Neuronal stem cell (in vitro differentiated cells): ENCODE results near the gene WDR45.

Experiments
- DNase-seq: peaks from one replicate; pipeline ENCODE4 v3.0.0-alpha.2; 2013; ENCODE audit warnings: low spot score
- H2AFZ ChIP-seq: one replicate; pipeline ENCODE4 v1.6.1; 2013; ENCODE audit warnings: mild to moderate bottlenecking, low read length, inconsistent platforms
- H2AK5ac ChIP-seq: 2 replicates; pipeline ENCODE4 v1.6.1; 2013; ENCODE audit warnings: low read depth, mild to moderate bottlenecking, inconsistent platforms, low read length, moderate library complexity, mixed read lengths
- H2BK120ac ChIP-seq: 2 replicates; pipeline ENCODE4 v1.6.1; 2013; ENCODE audit warnings: low read depth, mild to moderate bottlenecking, inconsistent platforms, low read length, moderate library complexity, mixed read lengths
- H2BK12ac ChIP-seq: one replicate; pipeline ENCODE4 v1.6.1; 2013; ENCODE audit warnings: low read length, inconsistent platforms
- H2BK15ac ChIP-seq: 2 replicates; pipeline ENCODE4 v1.6.1; 2013; ENCODE audit warnings: mild to moderate bottlenecking, low read length, inconsistent platforms, mixed read lengths
- H2BK5ac ChIP-seq: one replicate; pipeline ENCODE4 v1.6.1; 2013; ENCODE audit warnings: inconsistent platforms, mild to moderate bottlenecking, low read length, moderate library complexity
- H3K14ac ChIP-seq: one replicate; pipeline ENCODE4 v1.6.1; 2013; ENCODE audit warnings: low read length, inconsistent platforms
- H3K18ac ChIP-seq: 2 replicates; pipeline ENCODE4 v1.6.1; 2013; ENCODE audit warnings: low read length, inconsistent platforms
- H3K23ac ChIP-seq: 2 replicates; pipeline ENCODE4 v1.6.1; 2013; ENCODE audit warnings: low read depth, mild to moderate bottlenecking, mixed read lengths, low read length, inconsistent platforms; ENCODE audit not compliant: poor library complexity
- H3K27ac ChIP-seq: replicated peaks from 3 replicates; pipeline ENCODE4 v1.5.1; 2013; ENCODE audit warnings: low read length, inconsistent platforms
- H3K27me3 ChIP-seq, 3 experiments: 2 replicates each; pipeline ENCODE4 v1.6.1; 2013; ENCODE audit warnings: low read length in 3 of 3, mild to moderate bottlenecking in 2 of 3, inconsistent platforms in 1 of 3, low read depth in 1 of 3, mixed read lengths in 1 of 3, moderate library complexity in 1 of 3; ENCODE audit not compliant: control insufficient read depth in 3 of 3, insufficient read depth in 3 of 3
- H3K36me3 ChIP-seq, 2 donors: replicated peaks in 1 of 2; 2 replicates each; pipeline ENCODE4 v1.6.1; 2013; ENCODE audit warnings: low read length in 2 of 2; ENCODE audit not compliant: control insufficient read depth in 2 of 2, insufficient read depth in 2 of 2
- H3K4ac ChIP-seq: 2 replicates; pipeline ENCODE4 v1.6.1; 2013; ENCODE audit warnings: inconsistent platforms, mild to moderate bottlenecking, low read length, moderate library complexity
- H3K4me1 ChIP-seq, 2 donors: 1 replicate in 1 of 2; 2 replicates in 1 of 2; pipeline ENCODE4 v1.6.1; 2013; ENCODE audit warnings: low read length in 2 of 2, low read depth in 1 of 2; ENCODE audit not compliant: control insufficient read depth in 2 of 2, insufficient read depth in 1 of 2
- H3K4me2 ChIP-seq: one replicate; pipeline ENCODE4 v1.6.1; 2013; ENCODE audit warnings: mild to moderate bottlenecking, low read length, inconsistent platforms; ENCODE audit not compliant: insufficient read depth, poor library complexity, severe bottlenecking
- H3K4me3 ChIP-seq, 2 donors: 2 replicates each; pipeline ENCODE4 v1.5.1; 2013; ENCODE audit warnings: low read length in 2 of 2, mild to moderate bottlenecking in 2 of 2, inconsistent platforms in 1 of 2, moderate library complexity in 1 of 2
- H3K79me1 ChIP-seq: one replicate; pipeline ENCODE4 v1.6.1; 2013; ENCODE audit warnings: low read depth, mild to moderate bottlenecking, inconsistent platforms, low read length, moderate library complexity
- H3K9ac ChIP-seq: one replicate; pipeline ENCODE4 v1.6.1; 2013; ENCODE audit warnings: mild to moderate bottlenecking, low read depth, low read length, inconsistent platforms; ENCODE audit not compliant: poor library complexity
- H3K9me3 ChIP-seq, 2 donors: replicated peaks in 1 of 2; 2 replicates each; pipeline versions ENCODE3 to v1.6.1; 2013; ENCODE audit warnings: low read length in 2 of 2, mild to moderate bottlenecking in 2 of 2, inconsistent platforms in 1 of 2, low read depth in 1 of 2, mixed read lengths in 1 of 2, moderate library complexity in 1 of 2; ENCODE audit not compliant: control insufficient read depth in 2 of 2, insufficient read depth in 1 of 2
- H4K8ac ChIP-seq: one replicate; pipeline ENCODE4 v1.6.1; 2013; ENCODE audit warnings: low read depth, mild to moderate bottlenecking, inconsistent platforms, low read length, moderate library complexity
- H4K91ac ChIP-seq: one replicate; pipeline ENCODE4 v1.6.1; 2013; ENCODE audit warnings: low read length, low read depth, mild to moderate bottlenecking, inconsistent platforms; ENCODE audit not compliant: poor library complexity
- WGBS, 2 donors: extraction: QIAGEN DNeasy Blood & Tissue Kit; methylation state at CpG; one replicate each; pipeline ENCODE4 v1.1.7; 2013; ENCODE audit warnings: missing lambda C conversion rate in 2 of 2, mixed read lengths in 1 of 2; ENCODE audit not compliant: insufficient read length in 2 of 2, insufficient replicate concordance in 1 of 2; ENCODE audit errors: extremely low coverage in 2 of 2; 5-methylcytosine and 5-hydroxymethylcytosine counted together

The WDR45 gene

DNA sequence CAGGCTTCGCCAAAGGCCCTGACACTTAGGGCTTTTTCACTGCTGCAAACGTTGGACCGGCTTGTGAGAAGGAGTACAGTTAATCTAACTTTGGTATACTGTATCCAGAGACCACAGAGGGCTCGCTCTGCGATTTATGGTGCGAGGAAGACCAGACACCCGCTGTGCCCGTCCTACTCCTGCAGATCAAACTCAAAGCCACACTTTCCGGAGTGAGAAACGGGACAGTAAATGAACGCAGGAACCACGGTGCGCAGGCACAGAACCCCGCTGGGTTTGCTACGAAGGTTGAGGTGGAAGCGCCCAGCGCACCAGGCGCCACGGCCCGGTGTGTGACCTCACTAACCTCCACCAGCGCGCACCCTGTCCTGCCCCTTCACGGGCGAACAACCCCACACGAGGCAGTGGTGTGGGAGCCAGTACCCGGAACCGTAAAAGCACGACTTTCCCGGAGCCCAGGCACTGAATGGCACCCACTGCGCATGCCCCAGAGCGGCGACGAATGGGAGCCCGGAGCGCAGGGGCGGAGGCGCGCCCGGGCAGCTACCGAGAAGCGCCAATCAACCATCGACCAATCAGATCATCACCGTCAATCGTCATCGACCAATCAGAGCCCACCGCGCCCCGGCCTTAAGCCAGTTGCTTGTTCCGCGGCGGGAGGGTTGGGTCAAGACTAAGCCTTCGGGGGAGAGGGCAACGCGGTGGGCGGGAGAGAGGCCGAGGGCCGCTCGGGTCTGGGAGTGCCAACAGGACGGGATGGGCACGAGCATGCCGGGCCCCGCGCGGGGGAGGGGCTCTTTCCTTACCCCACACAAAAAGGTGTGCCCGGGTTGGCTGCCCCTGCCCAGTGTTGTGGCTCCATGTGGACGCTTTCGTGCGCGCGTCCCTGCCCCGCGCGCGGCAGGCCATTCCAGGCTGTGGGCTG lies 21.3 kb upstream of the WDR45 start:
- Histone ChIP-seq H2BK5ac (no peak overlapping the region), H3K18ac (peak overlapping the region; percentile 83), H3K9me3 (no peaks in the 10 kb centered on the region), H2BK12ac (no peak overlapping the region), H3K4ac (no peak overlapping the region), H2AK5ac (no peak overlapping the region), H2BK120ac (no peak overlapping the region), H3K27me3 (no peaks in the 10 kb centered on the region), H4K8ac (no peak overlapping the region), H3K4me1 (no peaks in the 10 kb centered on the region), H3K14ac (no peak overlapping the region), H3K9ac (peak overlapping the region; percentile 94), H3K79me1 (no peaks in the 10 kb centered on the region), H3K4me2 (peak overlapping the region; percentile 73), H2AFZ (peak overlapping the region; percentile 95), H3K36me3 (no peaks in the 10 kb centered on the region), H3K23ac (peak overlapping the region; percentile 55), H3K27ac (no peak overlapping the region), H4K91ac (no peak overlapping the region), H3K4me3 (peak overlapping the region; percentile 85 to 89), H2BK15ac (no peak overlapping the region)
- no CpG with 5 or more reads among the region's 74 CpGs for WGBS, 2 donors
- DNase-seq, result peak; percentile 89

DNA sequence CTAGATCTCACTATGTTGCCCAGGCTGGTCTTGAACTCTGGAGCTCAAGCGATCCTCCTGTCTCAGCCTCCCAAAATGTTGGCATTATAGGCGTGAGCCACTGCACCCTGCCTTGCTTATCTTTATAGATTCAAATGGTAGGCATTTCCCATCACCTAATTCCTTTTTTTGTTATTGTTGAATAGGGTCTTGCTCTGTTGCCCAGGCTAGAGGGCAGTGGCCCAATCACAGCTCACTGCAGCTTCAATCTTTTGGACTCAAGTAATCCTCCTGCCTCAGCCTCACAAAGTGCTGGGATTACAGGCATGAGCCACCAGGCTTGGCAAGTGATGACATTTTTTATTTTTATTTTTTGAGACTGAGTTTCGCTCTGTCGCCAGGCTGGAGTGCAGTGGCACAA lies 16.7 kb upstream of the WDR45 start:
- Histone ChIP-seq H3K23ac (no peak overlapping the region), H3K27me3 (no peaks in the 10 kb centered on the region), H3K18ac (no peak overlapping the region), H2AK5ac (no peak overlapping the region), H3K27ac (no peak overlapping the region), H3K4me3 (no peak overlapping the region), H3K4ac (no peak overlapping the region), H3K36me3 (no peaks in the 10 kb centered on the region), H3K79me1 (no peaks in the 10 kb centered on the region), H2BK12ac (no peak overlapping the region), H3K4me1 (no peaks in the 10 kb centered on the region), H2AFZ (no peak overlapping the region), H3K4me2 (no peak overlapping the region), H3K9me3 (no peaks in the 10 kb centered on the region), H2BK15ac (no peak overlapping the region), H4K8ac (no peak overlapping the region), H2BK120ac (no peak overlapping the region), H2BK5ac (no peak overlapping the region), H4K91ac (no peak overlapping the region), H3K9ac (no peak overlapping the region), H3K14ac (no peak overlapping the region)
- no peak for DNase-seq
- WGBS, 2 donors, result no CpG with 5 or more reads among the region's 4 CpGs

DNA sequence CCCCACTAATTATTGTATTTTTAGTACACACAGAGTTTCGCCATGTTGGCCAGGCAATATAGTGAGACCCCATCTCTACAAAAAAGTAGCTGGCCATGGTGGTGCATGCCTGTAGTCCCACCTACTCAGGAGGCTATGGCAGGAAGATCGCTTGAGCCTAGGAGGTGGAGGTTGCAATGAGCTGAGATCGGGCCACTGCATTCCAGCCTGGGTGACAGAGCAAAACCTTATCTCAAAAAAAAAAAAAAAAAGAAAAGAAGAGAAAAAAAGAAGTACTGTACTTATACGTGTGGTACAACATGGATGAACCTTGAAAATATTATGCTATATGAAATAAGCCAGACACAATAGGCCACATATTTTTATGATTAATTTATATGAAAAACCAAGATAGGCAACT lies 9.9 kb upstream of the WDR45 start:
- Histone ChIP-seq H3K9ac (no peak overlapping the region), H3K9me3 (no peaks in the 10 kb centered on the region), H3K27me3 (no peaks in the 10 kb centered on the region), H3K4ac (no peak overlapping the region), H3K4me3 (no peak overlapping the region), H3K4me1 (no peaks in the 10 kb centered on the region), H3K36me3 (no peaks in the 10 kb centered on the region), H2BK5ac (no peak overlapping the region), H4K8ac (no peak overlapping the region), H3K23ac (no peak overlapping the region), H2BK12ac (no peak overlapping the region), H3K27ac (no peak overlapping the region), H4K91ac (no peak overlapping the region), H3K14ac (no peak overlapping the region), H2AFZ (no peak overlapping the region), H2AK5ac (no peak overlapping the region), H3K79me1 (no peaks in the 10 kb centered on the region), H3K4me2 (no peak overlapping the region), H2BK120ac (no peak overlapping the region), H2BK15ac (no peak overlapping the region), H3K18ac (no peak overlapping the region)
- no peak for DNase-seq
- no CpG with 5 or more reads among the region's 4 CpGs for WGBS, 2 donors

DNA sequence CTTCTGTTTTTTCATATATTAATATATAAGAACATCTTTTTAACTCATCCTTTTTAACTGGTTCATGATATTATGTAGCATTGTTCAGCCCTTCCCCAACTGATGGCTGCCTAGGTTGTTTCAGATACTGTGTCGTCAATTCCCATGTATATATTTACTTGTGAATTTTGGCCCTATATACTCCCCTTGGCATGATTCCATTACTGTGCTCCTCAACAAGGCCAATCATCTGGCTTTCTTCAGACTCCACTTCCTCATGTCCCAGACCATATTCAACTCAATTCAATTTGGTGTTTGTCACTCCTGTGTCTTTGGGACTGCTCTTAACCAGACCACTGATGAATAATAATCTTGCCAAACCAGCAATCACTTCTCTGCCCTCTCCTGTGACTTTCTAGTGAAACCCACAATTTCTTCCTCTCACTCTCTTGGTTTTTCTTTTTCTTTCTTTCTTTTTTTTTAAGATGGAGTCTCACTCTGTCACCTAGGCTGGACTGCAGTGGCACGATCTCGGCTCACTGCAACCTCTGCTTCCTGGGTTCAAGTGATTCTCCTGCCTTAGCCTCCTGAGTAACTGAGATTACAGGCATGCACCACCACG lies 2.7 kb upstream of the WDR45 start:
- no peak overlapping the region for H4K8ac ChIP-seq
- no peak overlapping the region for H2AK5ac ChIP-seq
- no peak overlapping the region for H4K91ac ChIP-seq
- no peaks in the 10 kb centered on the region for H3K27me3 ChIP-seq
- DNase-seq, result no peak
- H3K36me3 ChIP-seq, result no peaks in the 10 kb centered on the region
- no peak overlapping the region for H2BK120ac ChIP-seq
- H2AFZ ChIP-seq, result no peak overlapping the region
- H3K27ac ChIP-seq, result no peak overlapping the region
- no CpG with 5 or more reads among the region's 4 CpGs for WGBS, 2 donors
- H3K23ac ChIP-seq, result no peak overlapping the region
- no peak overlapping the region for H2BK12ac ChIP-seq
- H3K79me1 ChIP-seq, result no peaks in the 10 kb centered on the region
- H2BK5ac ChIP-seq, result no peak overlapping the region
- H3K9me3 ChIP-seq, result no peaks in the 10 kb centered on the region
- no peak overlapping the region for H3K9ac ChIP-seq
- no peak overlapping the region for H3K18ac ChIP-seq
- no peak overlapping the region for H2BK15ac ChIP-seq
- no peak overlapping the region for H3K14ac ChIP-seq
- no peak overlapping the region for H3K4me2 ChIP-seq
- H3K4me1 ChIP-seq, result peaks cover 0 to 2% of the 10 kb centered on the region in 2 donors
- H3K4ac ChIP-seq, result no peak overlapping the region
- H3K4me3 ChIP-seq, result no peak overlapping the region
